GM18519 (cell line): ENCODE results near the gene TMEM138.

Source experiments
- ATAC-seq: cut with Tn5 transposase; IDR thresholded peaks from one replicate; pipeline ENCODE4 v1.9.1; 2021; ENCODE audit warnings: mild to moderate bottlenecking, moderate library complexity; ENCODE audit not compliant: unreplicated experiment, low FRiP score

The TMEM138 gene

DNA sequence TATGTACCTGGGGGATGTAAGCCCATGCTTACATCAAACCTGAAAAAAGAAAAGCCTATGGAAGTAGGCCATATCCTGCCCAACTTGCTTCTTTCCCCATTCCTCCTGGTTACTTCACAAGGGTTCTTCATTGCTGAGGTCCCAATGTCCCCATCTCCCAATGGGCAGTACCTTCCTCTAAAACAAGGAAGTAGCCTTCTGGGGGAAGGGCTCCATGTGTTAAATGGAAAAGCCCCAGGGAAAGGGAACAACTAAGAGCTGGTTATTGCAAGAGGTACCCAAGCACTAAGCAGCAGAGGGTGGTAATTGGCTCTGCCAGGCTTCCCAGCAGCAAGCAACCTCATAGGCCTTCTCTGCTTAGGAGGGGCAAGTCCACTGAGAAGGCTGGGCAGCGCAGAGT lies 41.5 kb downstream of the TMEM138 start:
- ATAC-seq, result no peak

DNA sequence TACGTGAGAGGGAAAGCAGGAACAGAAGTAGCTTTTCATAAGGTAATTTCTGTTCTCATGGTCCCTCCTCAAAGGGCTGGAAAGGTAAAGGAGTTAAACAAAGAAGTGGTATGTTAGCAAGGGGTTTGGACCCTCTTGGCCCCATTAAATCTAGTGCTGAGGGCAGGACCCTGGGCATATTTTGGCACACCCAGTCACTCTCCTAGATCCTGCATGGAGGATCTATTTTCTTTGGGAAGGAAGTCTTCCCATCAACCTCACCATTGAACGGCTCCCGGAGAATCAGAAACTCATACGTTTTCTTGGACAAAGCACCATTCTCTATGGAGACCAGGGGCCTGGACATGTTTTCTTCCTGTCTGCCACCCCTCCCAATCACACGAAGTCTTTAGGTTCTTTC lies 41.9 kb downstream of the TMEM138 start:
- ATAC-seq, result no peak

DNA sequence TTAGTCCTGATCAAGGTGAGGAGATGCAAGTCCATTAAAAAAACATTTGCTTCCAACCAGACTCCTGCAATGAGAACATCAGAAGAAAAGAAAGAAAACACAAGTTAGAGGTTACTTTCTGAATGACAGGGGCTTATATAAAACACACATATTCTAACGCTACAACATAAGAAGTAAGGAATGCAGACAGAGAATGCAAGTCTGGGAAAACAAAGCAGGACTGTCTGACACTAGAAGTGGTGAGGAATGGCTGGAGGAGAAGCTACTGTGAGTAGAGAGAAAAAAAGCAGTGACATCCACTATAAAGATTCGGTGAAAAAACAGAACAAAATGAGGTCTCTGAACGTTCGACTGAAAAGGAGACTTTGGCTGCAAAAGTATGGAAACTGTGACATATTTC lies 42.5 kb downstream of the TMEM138 start:
- no peak for ATAC-seq

DNA sequence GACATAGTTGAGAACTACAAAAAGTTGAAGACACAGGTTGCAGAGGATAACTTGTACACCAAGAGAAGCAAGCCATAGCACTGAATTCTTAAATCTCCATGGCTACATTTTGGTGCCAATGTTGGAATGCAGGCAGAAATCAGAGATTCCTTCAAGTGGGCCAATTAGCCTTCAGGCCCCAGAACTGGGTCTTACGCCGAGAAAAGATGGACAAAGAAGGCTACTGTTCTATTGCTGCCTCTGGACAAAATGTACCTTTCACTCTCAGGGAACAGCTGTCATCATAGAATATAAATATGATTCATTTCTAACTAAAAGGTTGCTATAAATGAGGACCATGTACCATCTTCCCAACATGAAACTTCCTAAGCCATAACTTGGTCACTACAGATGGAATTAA lies 43.9 kb downstream of the TMEM138 start:
- ATAC-seq, result no peak

DNA sequence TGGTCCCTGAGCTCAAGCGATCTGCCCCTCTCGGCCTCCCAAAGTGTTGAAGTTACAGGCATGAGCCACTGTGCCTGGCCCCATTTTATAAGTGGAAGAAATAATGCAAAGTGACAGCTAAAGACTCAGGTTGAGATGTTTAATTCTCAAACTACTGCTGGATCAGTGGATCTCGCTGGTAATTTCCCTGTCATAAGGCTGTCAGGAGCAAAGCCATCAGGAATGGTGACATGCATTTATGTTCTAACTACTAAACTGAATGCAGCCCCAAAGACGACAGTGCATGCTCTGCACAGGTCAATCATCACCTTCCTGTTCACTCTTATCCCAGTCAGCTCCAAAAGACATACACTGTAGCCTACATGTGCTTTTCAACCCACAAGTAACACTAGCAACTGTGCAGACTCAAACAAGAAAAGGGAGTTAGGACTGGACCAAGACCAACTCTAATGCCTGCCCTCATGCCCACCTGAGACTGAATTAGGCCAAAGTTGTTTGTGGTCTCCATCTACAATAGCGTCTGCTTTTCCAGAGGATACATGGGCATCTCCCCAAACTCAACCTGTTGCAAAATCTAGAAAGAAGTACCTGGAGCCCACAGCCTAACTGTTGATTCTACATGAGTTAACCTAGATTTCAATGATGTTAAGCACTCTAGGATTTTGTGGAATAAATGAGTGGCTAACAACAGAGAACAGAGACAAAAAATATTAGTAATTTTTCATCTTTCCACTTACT lies 45.0 kb downstream of the TMEM138 start:
- no peak for ATAC-seq

DNA sequence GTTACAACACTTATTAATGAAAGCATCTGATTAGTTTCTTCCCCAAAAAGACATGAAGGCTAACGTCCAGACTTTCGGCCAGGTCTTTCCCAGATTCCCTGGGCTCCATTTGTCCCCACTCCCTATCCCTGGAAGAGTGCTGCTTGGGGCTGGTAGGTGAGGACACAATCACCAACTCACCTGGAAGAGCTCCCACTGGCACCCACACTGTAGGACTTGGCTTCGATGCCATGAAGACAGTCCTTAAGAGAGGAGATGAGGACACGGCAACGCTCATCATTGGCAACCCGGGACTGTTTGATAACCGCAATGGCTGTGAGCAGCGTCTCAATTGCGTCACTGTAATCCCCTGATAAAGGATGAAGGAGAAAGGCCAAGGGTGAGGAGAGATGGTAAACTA lies 49.4 kb downstream of the TMEM138 start:
- ATAC-seq, result no peak

DNA sequence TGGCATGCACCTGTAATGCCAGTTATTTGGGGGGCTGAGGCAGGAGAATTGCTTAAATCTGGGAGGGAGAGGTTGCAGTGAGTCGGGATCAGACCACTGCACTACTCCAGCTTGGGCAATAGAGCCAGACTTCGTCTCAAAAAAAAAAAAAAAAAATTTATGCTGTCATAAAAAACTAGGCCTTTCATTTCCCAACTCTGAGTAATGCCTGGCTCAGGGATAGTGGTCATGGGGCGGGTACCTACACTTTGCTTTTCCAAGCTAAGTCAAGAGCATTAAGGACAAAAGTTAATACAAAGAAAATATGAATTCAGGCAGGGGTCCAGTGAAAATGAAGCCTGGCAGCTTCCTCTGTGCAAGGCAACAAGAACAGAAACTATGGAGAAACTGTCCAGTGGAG lies 51.3 kb downstream of the TMEM138 start:
- no peak for ATAC-seq

DNA sequence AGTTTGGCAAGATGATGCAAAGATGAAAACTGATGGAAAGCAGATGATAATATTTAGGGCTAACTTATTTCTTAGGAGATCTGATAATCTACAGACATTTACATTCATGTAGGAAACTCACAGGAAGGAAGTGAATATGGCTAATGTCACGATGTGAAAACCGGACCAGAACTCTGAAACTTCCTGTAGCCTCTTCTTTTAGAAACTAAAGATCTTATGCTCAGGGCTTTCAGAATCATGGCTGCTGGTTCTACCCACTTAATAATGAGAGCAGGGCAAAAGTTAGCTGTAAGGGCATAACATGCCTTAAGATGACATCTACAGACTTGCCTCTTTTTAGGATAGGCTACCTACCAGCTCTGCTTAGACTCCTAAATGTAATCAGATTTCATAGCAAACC lies 52.4 kb downstream of the TMEM138 start:
- no peak for ATAC-seq

DNA sequence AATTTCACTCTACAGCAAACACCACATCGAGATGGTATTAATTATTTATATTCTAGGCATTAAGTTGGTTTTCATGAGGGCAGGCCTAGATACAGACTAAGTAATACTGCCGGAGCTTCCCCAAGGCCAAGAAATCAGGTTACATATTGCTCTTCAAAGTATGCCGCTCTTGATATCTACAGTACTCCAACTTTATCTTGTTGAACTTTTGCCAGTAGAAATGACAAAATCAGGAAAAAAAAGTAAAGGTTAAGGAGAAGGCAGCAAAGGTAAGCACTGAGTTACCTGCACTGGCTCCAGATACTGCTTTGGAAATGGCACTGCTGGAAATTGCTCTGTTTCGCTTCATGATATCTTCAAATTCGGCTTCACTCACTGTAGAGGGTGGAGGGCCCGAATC lies 53.2 kb downstream of the TMEM138 start:
- ATAC-seq, result no peak

DNA sequence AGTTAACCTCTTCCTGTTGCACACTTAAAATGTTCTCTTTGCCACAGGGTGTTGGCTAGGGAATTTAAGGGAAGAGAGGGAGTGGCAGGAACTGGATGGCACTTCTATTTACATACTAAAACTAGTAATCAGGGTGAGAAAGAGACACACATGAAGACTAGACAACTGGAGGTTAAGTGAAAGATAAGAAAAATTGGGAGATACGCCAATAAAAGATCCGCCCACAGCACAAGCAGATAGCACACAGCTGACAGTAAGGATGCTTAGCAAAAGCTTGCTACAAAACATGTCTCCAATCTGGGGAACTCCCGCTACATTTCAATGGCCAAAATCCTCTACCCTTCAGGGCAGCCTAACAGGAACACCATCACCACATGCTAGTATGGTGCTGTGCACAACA lies 54.8 kb downstream of the TMEM138 start:
- ATAC-seq, result no peak

DNA sequence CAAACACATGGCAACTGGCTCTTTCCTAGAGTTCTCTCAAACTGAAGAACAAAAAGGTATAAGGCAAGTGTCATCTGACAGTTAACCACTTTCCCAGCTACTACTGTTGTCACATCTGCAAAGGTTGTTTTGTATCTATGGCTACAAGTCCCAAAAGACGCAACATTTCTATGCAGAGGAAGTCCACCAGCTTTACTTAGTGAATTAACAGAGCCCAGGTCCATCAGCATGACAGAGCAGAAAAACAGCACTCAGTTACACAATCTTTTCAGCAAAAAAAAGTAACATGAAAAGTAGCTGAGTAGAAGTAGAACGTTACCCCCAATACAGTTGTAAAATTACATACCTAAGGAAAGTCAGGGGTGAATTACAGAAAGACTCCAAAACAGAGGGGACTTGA lies 55.5 kb downstream of the TMEM138 start:
- ATAC-seq, result no peak

DNA sequence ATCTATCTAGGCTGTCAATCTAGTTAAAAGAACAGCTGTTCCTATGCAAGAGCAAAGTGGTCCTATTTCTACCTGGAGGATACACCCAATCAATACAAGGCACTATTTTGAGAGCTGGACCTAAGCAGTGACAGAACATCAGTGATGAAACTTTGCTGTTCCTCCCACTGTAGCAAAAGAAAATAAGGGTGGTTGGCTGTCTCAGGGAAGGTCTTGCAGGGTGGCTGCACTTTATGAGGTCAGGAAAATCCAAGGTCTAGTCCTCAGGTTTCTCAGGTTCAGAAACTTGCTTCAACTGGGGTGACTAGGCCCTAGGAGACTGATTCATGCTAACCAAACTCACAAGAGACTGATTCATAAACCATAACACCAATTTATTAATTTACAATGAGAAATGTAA lies 56.0 kb downstream of the TMEM138 start:
- no peak for ATAC-seq
